GM10248 (cell line): ENCODE measurements around the gene ABHD17B.

Experiments used
- CTCF ChIA-PET: fragments of 300-600 bp; sonication (Branson Sonifier 250); formaldehyde crosslinking; extraction: SDS; loops from one replicate; lab custom pipeline; 2021; ENCODE audit warnings: antibody characterized with exemption; lab: Yijun Ruan, JAX
- POLR2A ChIA-PET: fragments of 350-650 bp; sonication (Branson Sonifier 250); formaldehyde crosslinking; extraction: SDS; loops from one replicate; lab custom pipeline; 2020; ENCODE audit warnings: antibody characterized with exemption; lab: Yijun Ruan, JAX
- DNase-seq: peaks from one replicate; pipeline ENCODE4 v3.0.0; 2012; ENCODE audit errors: extremely low spot score
- CTCF ChIP-seq: IDR thresholded peaks from 2 replicates; pipeline ENCODE4 v1.5.1; 2012; ENCODE audit warnings: mild to moderate bottlenecking, low read depth; ENCODE audit errors: extremely low read depth, missing control alignments, control extremely low read depth

Gene ABHD17B

DNA sequence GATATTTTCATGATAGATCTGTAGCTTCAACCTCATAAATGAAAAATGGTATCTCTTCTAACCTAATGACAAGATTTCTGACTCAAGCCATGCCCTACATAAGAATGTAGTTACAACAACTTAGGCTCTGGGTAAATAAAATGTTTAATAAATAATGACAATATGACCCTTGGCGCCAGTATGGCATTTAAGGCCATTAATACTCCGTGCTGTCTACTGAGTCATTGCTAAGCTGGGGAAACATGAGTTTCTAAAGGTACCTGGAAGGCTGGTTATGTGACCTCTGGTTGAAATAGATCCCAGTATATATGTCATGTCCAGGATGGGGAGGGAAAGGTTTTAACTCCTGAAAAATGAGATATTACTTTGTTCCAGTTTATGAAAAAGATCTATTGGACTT is 84.7 kb downstream of the ABHD17B start:
- TF ChIP-seq CTCF = no peak
- ChIA-PET POLR2A (no interaction called here), CTCF (interaction anchor here (1.5 to 2.5 kb wide), 4 partner anchors 9 to 199 kb away, joined by 3 to 15 read pairs (median 4); no protein-coding TSS in a partner anchor)
- DNase-seq = no peak

DNA sequence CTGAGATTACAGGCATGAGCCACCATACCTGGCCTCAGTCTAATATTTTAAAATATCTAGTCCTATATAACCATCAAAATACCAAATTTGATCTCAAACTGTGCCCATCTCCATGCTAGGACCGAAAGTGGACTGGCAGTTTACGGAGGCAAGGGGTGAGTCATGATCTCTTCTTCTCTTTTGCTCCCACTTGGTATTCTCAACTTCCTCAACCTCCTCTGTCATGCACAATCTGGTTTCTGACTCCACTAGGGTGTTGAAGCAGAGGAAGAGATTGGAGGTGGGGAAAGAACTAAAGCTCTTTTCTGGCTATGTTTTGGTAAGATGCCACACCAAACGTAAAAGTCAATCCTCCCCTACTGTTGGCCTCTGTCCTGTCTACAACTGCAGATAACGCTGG is 86.7 kb downstream of the ABHD17B start:
- ChIA-PET CTCF (interaction anchor here (0.7 to 1.4 kb wide), 2 partner anchors 16 to 201 kb away, joined by 3 to 7 read pairs; no protein-coding TSS in a partner anchor), POLR2A (no interaction called here)
- no peak for DNase-seq
- no peak for TF ChIP-seq CTCF

DNA sequence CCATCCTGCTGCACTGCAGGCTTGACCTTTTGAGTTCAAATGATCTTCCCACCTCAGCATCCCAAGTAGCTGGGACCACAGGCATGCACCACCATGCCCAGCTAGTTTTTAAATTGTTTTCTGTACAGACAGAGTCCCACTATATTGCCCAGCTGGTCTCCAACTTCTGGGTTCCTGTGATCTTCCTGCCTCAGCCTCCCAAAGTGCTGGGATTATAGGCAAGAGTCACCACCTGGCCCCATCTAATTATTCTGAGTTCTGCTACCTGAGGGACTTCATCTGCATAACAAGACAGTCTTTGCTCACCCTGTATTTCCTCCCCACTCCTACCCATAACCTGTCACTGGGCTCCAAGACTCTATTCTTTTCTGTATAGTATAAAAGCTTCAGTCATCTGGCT is 88.1 kb downstream of the ABHD17B start:
- ChIA-PET CTCF (no interaction called here), POLR2A (no interaction called here)
- DNase-seq = no peak
- TF ChIP-seq CTCF = no peak

DNA sequence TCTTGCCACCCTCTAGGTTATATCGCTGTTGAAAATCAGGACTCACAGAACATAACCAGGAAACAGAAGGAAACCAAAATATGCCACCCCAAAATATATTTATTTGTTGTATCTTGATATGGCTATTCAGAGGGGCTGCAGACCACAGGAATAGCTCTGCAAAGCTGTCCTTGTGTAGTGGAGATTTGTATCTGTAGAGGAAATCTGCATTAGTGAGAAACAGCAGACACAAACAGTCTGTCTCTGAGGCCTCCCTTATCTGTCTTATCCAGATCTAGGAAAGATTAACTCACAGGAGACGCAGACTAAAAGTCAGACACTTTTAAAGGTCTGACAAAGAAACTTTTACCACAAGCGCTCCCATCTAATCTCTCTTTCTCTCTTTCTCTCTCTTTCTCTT is 88.5 kb downstream of the ABHD17B start:
- TF ChIP-seq CTCF = no peak
- ChIA-PET POLR2A (no interaction called here), CTCF (no interaction called here)
- no peak for DNase-seq

DNA sequence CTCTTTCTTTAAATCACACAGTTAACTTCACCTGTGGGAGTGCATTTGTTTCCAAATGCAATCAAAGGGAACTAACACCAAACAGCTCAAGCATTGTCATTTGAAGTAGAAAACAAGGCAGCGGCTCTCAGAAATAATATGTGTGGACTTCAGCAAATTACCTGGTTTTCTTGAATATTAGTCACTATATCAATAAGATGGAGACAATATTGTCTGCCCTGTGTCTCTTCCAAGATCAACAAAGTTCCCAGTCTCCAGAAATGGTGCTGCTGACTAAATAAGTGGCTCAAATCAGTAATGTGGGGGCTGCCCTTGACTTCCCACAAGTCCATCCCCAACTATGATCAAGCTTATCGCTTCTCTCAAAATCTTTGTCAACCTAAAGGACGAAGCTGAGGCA is 89.6 kb downstream of the ABHD17B start:
- no peak for TF ChIP-seq CTCF
- POLR2A ChIA-PET = no interaction called here
- CTCF ChIA-PET = interaction anchor here (1.3 kb wide), 2 partner anchors 185 to 200 kb away, joined by 3 to 4 read pairs; no protein-coding TSS in a partner anchor
- DNase-seq = no peak

DNA sequence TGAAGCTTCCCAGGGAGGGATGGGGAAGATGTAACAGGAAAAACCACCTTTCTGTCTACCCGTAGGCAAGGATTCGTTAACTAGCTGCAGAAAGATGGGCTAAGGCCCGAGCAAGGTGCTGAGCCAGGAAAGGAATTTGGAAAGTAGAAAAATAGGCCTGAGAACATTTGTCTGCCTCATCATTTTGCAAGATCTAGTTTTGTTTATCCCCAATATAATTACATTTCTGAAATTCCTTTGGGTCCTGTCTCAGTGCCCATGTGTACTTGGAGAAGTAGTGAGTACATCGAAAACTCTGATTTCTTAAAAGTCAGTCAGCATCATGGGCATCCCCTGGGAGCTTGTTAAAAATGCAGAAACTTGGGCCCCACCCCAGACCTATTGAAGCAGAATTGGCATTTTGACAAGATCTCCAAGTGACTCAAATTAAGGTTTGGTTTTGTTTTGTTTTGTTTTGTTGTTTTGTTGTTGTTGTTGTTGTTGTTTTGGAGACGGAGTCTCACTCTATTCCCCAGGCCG is 90.5 kb downstream of the ABHD17B start:
- no peak for TF ChIP-seq CTCF
- DNase-seq = no peak
- CTCF ChIA-PET = interaction anchor here (1.0 to 2.9 kb wide), 8 partner anchors 10 to 535 kb away, joined by 3 to 18 read pairs (median 7); no protein-coding TSS in a partner anchor
- POLR2A ChIA-PET = no interaction called here
